ENCODE data around the gene ALK. TPM values are rescaled to one million over a fixed set of nuclear protein-coding genes. Genes with fewer than 3 reads are reported as not detected.

ALK gene
- total RNA-seq, 4 donors from 2014 or later: 0.66 TPM; not detected in 3

DNA sequence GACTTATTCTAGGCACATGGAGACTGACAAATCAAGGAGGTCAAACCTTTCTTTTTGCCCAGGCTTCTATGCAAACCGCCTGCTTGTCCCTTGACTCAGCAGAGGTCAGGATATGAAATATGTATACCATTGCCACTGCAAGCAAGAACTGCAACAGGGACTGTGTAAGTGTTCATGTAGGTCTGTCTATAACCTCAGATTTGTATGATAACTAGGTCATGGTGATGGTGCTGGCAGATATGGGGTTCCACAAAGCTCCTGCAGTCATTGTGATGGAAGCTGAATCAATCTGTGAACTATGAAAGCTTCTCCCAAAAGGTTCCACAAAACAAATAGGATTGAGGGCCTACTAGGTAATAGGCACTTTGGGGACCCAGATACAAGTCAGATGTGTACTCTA lies 489.9 kb downstream of the ALK start:
- intact Hi-C loops (cut with DNase I; ENCODE audit: low total_unique reads): no loop called here
- no peak for TF ChIP-seq CTCF (IDR thresholded peaks at IDR 0.05)
- no peak for TF ChIP-seq POLR2A (IDR thresholded peaks at IDR 0.05)
- 92 to 93% methylated on average over 1 of the region's 1 CpG for WGBS, 2 donors
- H3K4me3 ChIP-seq (ENCODE audit: low read depth, poor library complexity, severe bottlenecking): no peak overlapping the region
- DNase-seq (ENCODE audit: low spot score in 2 of 2): no peak

DNA sequence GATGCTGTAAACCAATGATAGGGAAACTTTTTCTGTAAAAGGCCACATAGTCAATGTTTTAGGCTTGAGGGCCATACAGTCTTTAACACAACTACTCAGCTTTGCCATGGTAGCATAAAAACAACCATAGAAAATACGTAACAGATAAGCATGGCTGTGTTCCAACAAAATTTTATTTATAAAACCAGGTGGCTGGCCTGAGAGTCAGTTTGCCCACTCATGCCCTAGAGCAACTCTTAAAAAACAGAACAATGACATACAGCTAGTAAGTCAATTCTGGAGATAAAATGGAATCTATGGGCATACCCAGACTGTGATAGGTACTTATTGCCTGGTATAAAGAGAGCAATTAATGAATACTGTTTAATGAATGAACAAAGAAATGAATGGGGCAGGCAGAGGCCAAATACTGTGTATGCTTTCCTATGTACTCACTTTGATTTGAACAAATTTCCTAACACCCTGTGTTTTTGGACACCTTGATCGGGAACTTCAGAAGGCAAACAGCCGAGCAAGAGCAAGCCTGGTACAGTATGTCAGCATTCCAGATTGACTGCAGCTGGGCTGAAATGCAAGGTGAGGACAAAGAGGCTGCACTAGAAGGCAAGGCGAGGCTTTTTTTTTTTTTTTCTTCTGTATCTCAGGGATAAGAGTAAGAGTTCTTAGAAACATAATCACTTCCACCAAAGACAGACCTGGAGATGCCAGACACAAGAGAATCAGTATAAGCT lies 490.8 kb downstream of the ALK start:
- WGBS, 2 donors: 38 to 46% methylated on average over 4 of the region's 4 CpGs
- intact Hi-C loops (cut with DNase I; ENCODE audit: low total_unique reads): no loop called here
- no peak overlapping the region for H3K4me3 ChIP-seq (ENCODE audit: low read depth, poor library complexity, severe bottlenecking)
- DNase-seq (ENCODE audit: low spot score in 2 of 2): no peak
- TF ChIP-seq CTCF (IDR thresholded peaks at IDR 0.05): no peak

DNA sequence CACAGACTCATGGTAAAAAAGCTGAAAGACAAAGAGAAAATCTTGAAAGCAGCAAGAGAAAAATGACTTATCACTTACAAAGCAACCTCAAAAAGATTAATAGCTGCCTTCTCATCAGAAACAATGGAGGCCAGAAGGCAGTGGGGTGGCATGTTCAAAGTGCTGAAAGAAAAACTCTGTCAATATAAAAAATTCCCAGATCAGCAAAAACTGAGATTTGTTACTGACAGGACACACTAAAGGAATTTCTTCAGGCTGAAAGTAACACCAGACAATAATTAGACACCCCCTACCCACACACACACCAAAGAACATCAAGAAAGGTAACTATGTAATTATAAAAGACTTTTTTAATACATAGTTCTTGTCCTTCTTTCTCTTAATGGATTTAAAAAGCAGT lies 495.0 kb downstream of the ALK start:
- H3K4me3 ChIP-seq (ENCODE audit: low read depth, poor library complexity, severe bottlenecking): no peak overlapping the region
- intact Hi-C loops (cut with DNase I; ENCODE audit: low total_unique reads): no loop called here
- DNase-seq (ENCODE audit: low spot score in 2 of 2): no peak
- TF ChIP-seq POLR2A (IDR thresholded peaks at IDR 0.05): no peak
- no peak for TF ChIP-seq CTCF (IDR thresholded peaks at IDR 0.05)

DNA sequence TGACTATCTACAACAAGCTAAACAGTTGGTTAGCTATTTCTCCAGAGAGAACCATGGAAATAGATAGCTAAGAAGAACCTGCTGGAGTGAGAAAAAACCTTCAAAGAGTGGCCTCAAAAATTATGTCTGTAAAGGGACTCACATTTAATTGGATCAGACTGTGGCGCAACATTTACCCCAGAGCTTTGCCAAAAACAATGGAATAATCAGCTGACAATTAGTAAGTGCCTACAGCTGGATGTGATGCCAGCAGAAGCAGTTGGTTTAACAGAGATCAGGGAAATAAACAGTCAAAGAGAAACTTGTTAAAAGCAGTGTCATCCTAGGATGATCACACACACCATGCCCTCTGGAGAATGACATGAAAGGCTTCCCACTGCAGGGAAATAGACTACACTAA lies 495.5 kb downstream of the ALK start:
- no peak for DNase-seq (ENCODE audit: low spot score in 2 of 2)
- H3K4me3 ChIP-seq (ENCODE audit: low read depth, poor library complexity, severe bottlenecking): no peak overlapping the region
- intact Hi-C loops (cut with DNase I; ENCODE audit: low total_unique reads): no loop called here
- TF ChIP-seq CTCF (IDR thresholded peaks at IDR 0.05) (no peak), POLR2A (IDR thresholded peaks at IDR 0.05) (no peak)
- 67% methylated on average over 1 of the region's 1 CpG for WGBS, 2 donors

DNA sequence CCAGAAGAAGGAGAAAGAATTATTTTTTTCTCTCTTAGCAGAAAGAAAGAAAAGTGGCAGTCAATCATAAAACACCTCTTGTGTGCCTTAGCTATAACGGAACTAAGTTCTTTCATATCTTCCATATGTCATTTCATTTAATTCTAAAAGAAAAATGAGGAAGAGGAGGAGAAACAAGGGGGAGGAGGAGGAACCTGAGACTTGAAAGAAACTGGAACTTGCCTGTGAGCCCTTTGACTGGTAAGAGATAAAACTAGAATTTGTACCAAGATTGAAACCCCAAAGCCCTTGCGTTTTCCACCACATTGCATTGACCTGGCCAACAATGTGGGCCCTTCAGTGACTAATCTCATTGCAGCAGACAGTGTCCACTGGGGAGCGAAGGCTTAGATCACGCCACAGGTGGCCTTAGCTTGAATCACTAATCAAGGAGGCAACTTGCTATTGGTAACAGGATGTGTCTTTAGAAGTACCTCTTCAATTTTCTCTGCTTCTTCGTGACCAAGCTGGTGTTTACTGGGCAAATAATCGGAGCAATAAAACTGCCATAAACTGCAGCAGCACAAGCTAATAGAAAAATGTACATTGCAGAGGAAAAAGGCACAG lies 498.2 kb downstream of the ALK start:
- H3K4me3 ChIP-seq (ENCODE audit: low read depth, poor library complexity, severe bottlenecking): no peak overlapping the region
- no peak for TF ChIP-seq CTCF (IDR thresholded peaks at IDR 0.05)
- TF ChIP-seq POLR2A (IDR thresholded peaks at IDR 0.05): no peak
- intact Hi-C loops (cut with DNase I; ENCODE audit: low total_unique reads): no loop called here
- DNase-seq (ENCODE audit: low spot score in 2 of 2): no peak
- 48 to 57% methylated on average over 6 of the region's 6 CpGs for WGBS, 2 donors
